Stomach (tissue), 4 donors: Measurements from ENCODE around the gene SLC6A8.
"Not testable (repeated sequence)": the region's sequence is repeated elsewhere in the genome, so short reads cannot be mapped to it uniquely, and the experiment has no call there.

ENCODE experiments used
- CTCF ChIP-seq, 7 experiments: fragments of 450-650 bp in 4 of 7; fragments of 200-600 bp in 3 of 7; sonication (generic) in 3 of 7; IDR thresholded peaks; one replicate each; pipeline ENCODE4 v1.5.1; 2016 to 2019; ENCODE audit warnings: antibody characterized with exemption in 7 of 7, control low read depth in 2 of 7, mild to moderate bottlenecking in 1 of 7
- POLR2A ChIP-seq, 4 donors: fragments of 450-650 bp; IDR thresholded peaks; one replicate each; pipeline ENCODE4 v1.6.1; 2016; ENCODE audit warnings: antibody characterized with exemption in 4 of 4, control low read depth in 2 of 4, mild to moderate bottlenecking in 1 of 4, moderate library complexity in 1 of 4

GRCh38 chrX:153742111-153742510, 54.4 kb downstream of the SLC6A8 start:
- TF ChIP-seq POLR2A, CTCF (IDR thresholded peaks at IDR 0.05): not testable (repeated sequence)
